ENCODE results near the gene TTLL11. TPM values are rescaled to one million over a fixed set of nuclear protein-coding genes. Genes with fewer than 3 reads are reported as not detected.

The TTLL11 gene
- total RNA-seq, 1 experiment from 2014 or later = 1.5 TPM

- H2BK15ac ChIP-seq (ENCODE audit: low read depth, low read length) = no peak overlapping the region
- H3K14ac ChIP-seq (ENCODE audit: insufficient read depth, low read length) = no peak overlapping the region
- H3K79me1 ChIP-seq (ENCODE audit: insufficient read depth, low read depth, low read length, poor library complexity, severe bottlenecking) = no peaks in the 10 kb centered on the region
- H3K27me3 ChIP-seq (ENCODE audit: insufficient read depth, low read length) = no peaks in the 10 kb centered on the region
- no peaks in the 10 kb centered on the region for H3K9me3 ChIP-seq (ENCODE audit: control insufficient read depth, low read depth, low read length)
- no peak overlapping the region for H2BK20ac ChIP-seq (ENCODE audit: low read depth, low read length, poor library complexity, severe bottlenecking)
- TF ChIP-seq CTCF (conservative IDR thresholded peaks at IDR 0.05) = no peak
- no peak overlapping the region for H3K23ac ChIP-seq (ENCODE audit: insufficient read length, low read depth, low read length)
- no peaks in the 10 kb centered on the region for H3K79me2 ChIP-seq (ENCODE audit: insufficient read depth, low read length)
- no peak overlapping the region for H3K4ac ChIP-seq (ENCODE audit: low read depth, low read length)
- no peaks in the 10 kb centered on the region; a peak in 1 of 7 replicates for H3K36me3 Mint-ChIP-seq (ENCODE audit: insufficient read depth in 1 of 3, low read depth in 3 of 3)
- H3K27ac ChIP-seq (ENCODE audit: insufficient read length, low read depth, low read length) = no peak overlapping the region
- peak; percentile 82 for DNase-seq
- peaks cover 42% of the 10 kb centered on the region for H3K27me3 Mint-ChIP-seq (ENCODE audit: low read depth)
- no peak overlapping the region for H2BK12ac ChIP-seq (ENCODE audit: insufficient read length, low read depth, low read length)
- H3K18ac ChIP-seq (ENCODE audit: insufficient read length, low read depth, low read length) = no peak overlapping the region
- H2AFZ ChIP-seq (ENCODE audit: low read length) = no peak overlapping the region
- no peak overlapping the region for H2AK5ac ChIP-seq (ENCODE audit: insufficient read length, low read length)
- H3K27ac Mint-ChIP-seq = peak overlapping the region in 1 of 3 experiments; percentile 16; a peak in 1 of 7 replicates
- H3K4me1 Mint-ChIP-seq = peaks cover 41 to 55% of the 10 kb centered on the region in 2 experiments
- H4K91ac ChIP-seq (ENCODE audit: insufficient read length, low read depth, low read length) = no peak overlapping the region
- H3K56ac ChIP-seq (ENCODE audit: insufficient read length, low read depth, low read length) = no peak overlapping the region
- H4K5ac ChIP-seq (ENCODE audit: insufficient read length, low read depth, low read length) = no peak overlapping the region
- H3K9me3 Mint-ChIP-seq = no peaks in the 10 kb centered on the region; a peak in 1 of 5 replicates
- no peaks in the 10 kb centered on the region for H4K20me1 ChIP-seq (ENCODE audit: control insufficient read depth, insufficient read depth, insufficient read length)
- H3K4me3 Mint-ChIP-seq = no peak overlapping the region; a peak in 1 of 5 replicates
- H3K4me2 ChIP-seq (ENCODE audit: insufficient read depth, insufficient read length, low read length) = no peak overlapping the region
- no peak overlapping the region for H2BK120ac ChIP-seq (ENCODE audit: low read depth, low read length, poor library complexity, severe bottlenecking)
- WGBS (ENCODE audit: extremely low coverage, insufficient read length, low lambda C conversion rate) = no CpG with 5 or more reads among the region's 12 CpGs
- H4K8ac ChIP-seq (replicated peaks; ENCODE audit: insufficient read length, low read depth, low read length) = no peak overlapping the region
- no peaks in the 10 kb centered on the region for H3K23me2 ChIP-seq (ENCODE audit: insufficient read length, low read depth, low read length, poor library complexity, severe bottlenecking)
- H3K9ac ChIP-seq (ENCODE audit: extremely low read depth, insufficient read length, low read length) = no peak overlapping the region
- no peak overlapping the region for H2BK5ac ChIP-seq (ENCODE audit: insufficient read length, low read length)
- H3K4me1 ChIP-seq (ENCODE audit: insufficient read depth, low read length) = peaks cover 8% of the 10 kb centered on the region; the same call in 1 of the 2 replicates
- no peak overlapping the region for H3T11ph ChIP-seq (ENCODE audit: low read length)
Observed at GRCh38 chr9:122133263-122133983, 40.3 kb upstream of the TTLL11 start.

Measured in H9 (cell line).